Breast epithelium (tissue), 3 donors: ENCODE measurements around the gene PAPOLG.

Source experiments
- POLR2A ChIP-seq: fragments of 450-650 bp; IDR thresholded peaks from one replicate; pipeline ENCODE4 v1.6.1; 2016; ENCODE audit warnings: antibody characterized with exemption, mild to moderate bottlenecking, moderate library complexity
- POLR2AphosphoS5 ChIP-seq, 3 donors: sonication (generic); formaldehyde crosslinking; IDR thresholded peaks; one replicate each; pipeline ENCODE4 v1.6.1; 2017; ENCODE audit warnings: antibody characterized with exemption in 3 of 3
- TF ChIP-seq, protein P1 (sequence below), 3 donors: fragments of 450-650 bp; IDR thresholded peaks; one replicate each; pipeline ENCODE4 v1.5.1; 2016 to 2017; ENCODE audit warnings: antibody characterized with exemption in 3 of 3, mild to moderate bottlenecking in 3 of 3, moderate library complexity in 3 of 3

GRCh38 chr2:60796573-60797509 lies 40.8 kb downstream of the PAPOLG start:
- TF ChIP-seq, protein P1, sequence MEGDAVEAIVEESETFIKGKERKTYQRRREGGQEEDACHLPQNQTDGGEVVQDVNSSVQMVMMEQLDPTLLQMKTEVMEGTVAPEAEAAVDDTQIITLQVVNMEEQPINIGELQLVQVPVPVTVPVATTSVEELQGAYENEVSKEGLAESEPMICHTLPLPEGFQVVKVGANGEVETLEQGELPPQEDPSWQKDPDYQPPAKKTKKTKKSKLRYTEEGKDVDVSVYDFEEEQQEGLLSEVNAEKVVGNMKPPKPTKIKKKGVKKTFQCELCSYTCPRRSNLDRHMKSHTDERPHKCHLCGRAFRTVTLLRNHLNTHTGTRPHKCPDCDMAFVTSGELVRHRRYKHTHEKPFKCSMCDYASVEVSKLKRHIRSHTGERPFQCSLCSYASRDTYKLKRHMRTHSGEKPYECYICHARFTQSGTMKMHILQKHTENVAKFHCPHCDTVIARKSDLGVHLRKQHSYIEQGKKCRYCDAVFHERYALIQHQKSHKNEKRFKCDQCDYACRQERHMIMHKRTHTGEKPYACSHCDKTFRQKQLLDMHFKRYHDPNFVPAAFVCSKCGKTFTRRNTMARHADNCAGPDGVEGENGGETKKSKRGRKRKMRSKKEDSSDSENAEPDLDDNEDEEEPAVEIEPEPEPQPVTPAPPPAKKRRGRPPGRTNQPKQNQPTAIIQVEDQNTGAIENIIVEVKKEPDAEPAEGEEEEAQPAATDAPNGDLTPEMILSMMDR (IDR thresholded peaks at IDR 0.05), result no peak
- TF ChIP-seq POLR2AphosphoS5 (IDR thresholded peaks at IDR 0.05) (no peak), POLR2A (no peak)
